GM23338 (cell line): ENCODE data around the gene TBC1D19. TPM values are rescaled to one million over a fixed set of nuclear protein-coding genes. Genes with fewer than 3 reads are reported as not detected.
A peak's percentile ranks its signal among the peaks of the same experiment; 100 is the strongest.

Source experiments
- ATAC-seq: fragments of 200-7000 bp; cut with Tn5 transposase; 3 replicates; pipeline ENCODE4 v1.9.1; 2020
- DNase-seq: peaks from one replicate; pipeline ENCODE4 v3.0.0-alpha.2; 2015; ENCODE audit warnings: low spot score
- H2AFZ ChIP-seq: fragments of 200-600 bp; sonication (generic); 2 replicates; pipeline ENCODE4 v1.8.0; 2016; ENCODE audit warnings: antibody characterized with exemption, mild to moderate bottlenecking, moderate library complexity
- H3F3A ChIP-seq: fragments of 200-600 bp; sonication (generic); replicated peaks from 2 replicates; pipeline ENCODE4 v1.8.0; 2017; ENCODE audit warnings: antibody characterized with exemption, mixed run types, low read depth
- H3K27ac ChIP-seq: fragments of 200-600 bp; sonication (generic); 2 replicates; pipeline ENCODE4 v1.6.1; 2016; ENCODE audit warnings: low read depth
- H3K27me3 ChIP-seq: fragments of 200-600 bp; sonication (generic); 2 replicates; pipeline ENCODE4 v1.8.0; 2016; ENCODE audit warnings: mild to moderate bottlenecking, mixed run types, moderate library complexity; ENCODE audit not compliant: insufficient read depth
- H3K36me3 ChIP-seq: fragments of 200-600 bp; sonication (generic); 2 replicates; pipeline ENCODE4 v1.8.0; 2016; ENCODE audit warnings: mild to moderate bottlenecking; ENCODE audit not compliant: insufficient read depth
- H3K4me1 ChIP-seq: fragments of 200-600 bp; sonication (generic); 2 replicates; pipeline ENCODE4 v1.8.0; 2016; ENCODE audit warnings: mild to moderate bottlenecking, moderate library complexity; ENCODE audit not compliant: insufficient read depth
- H3K4me2 ChIP-seq: fragments of 200-600 bp; sonication (generic); 2 replicates; pipeline ENCODE4 v1.7.1; 2017; ENCODE audit warnings: mixed run types
- H3K4me3 ChIP-seq: fragments of 200-600 bp; sonication (generic); 2 replicates; pipeline ENCODE4 v1.6.1; 2016; ENCODE audit warnings: mixed run types
- H3K79me2 ChIP-seq: fragments of 200-600 bp; sonication (generic); replicated peaks from 2 replicates; pipeline ENCODE4 v1.8.0; 2017; ENCODE audit warnings: mild to moderate bottlenecking; ENCODE audit not compliant: insufficient read depth
- H3K9me2 ChIP-seq: fragments of 200-600 bp; sonication (generic); 2 replicates; pipeline ENCODE4 v1.8.0; 2017; ENCODE audit not compliant: insufficient read depth
- H4K20me1 ChIP-seq: fragments of 200-600 bp; sonication (generic); replicated peaks from 2 replicates; pipeline ENCODE4 v1.8.0; 2017; ENCODE audit warnings: mild to moderate bottlenecking; ENCODE audit not compliant: insufficient read depth
- H3K27ac Mint-ChIP-seq: 2 replicates; pipeline ENCODE4 v1.8.0; 2020; ENCODE audit warnings: inconsistent platforms, mild to moderate bottlenecking, moderate library complexity, mixed read lengths
- H3K27me3 Mint-ChIP-seq: 3 replicates; pipeline ENCODE4 v1.8.0; 2022; ENCODE audit warnings: low read depth, mild to moderate bottlenecking, moderate library complexity, mixed read lengths, inconsistent platforms; ENCODE audit not compliant: insufficient read depth, poor library complexity
- H3K36me3 Mint-ChIP-seq: 3 replicates; pipeline ENCODE4 v1.8.0; 2021; ENCODE audit warnings: low read depth, mild to moderate bottlenecking, inconsistent platforms, moderate library complexity, mixed read lengths
- H3K4me1 Mint-ChIP-seq: 3 replicates; pipeline ENCODE4 v1.8.0; 2020; ENCODE audit warnings: mild to moderate bottlenecking, inconsistent platforms, mixed read lengths
- H3K4me3 Mint-ChIP-seq: 3 replicates; pipeline ENCODE4 v1.8.0; 2021; ENCODE audit warnings: moderate library complexity, mild to moderate bottlenecking, inconsistent platforms, mixed read lengths
- H3K9me3 Mint-ChIP-seq: 3 replicates; pipeline ENCODE4 v1.8.0; 2020; ENCODE audit warnings: moderate library complexity, mild to moderate bottlenecking, inconsistent platforms, mixed read lengths
- CREB1 ChIP-seq: fragments of 250-450 bp; sonication (Bioruptor Pico); IDR thresholded peaks from 2 replicates; pipeline ENCODE4 v1.5.0; 2020; ENCODE audit warnings: low read depth, mild to moderate bottlenecking, moderate library complexity
- ETS1 ChIP-seq: IDR thresholded peaks from 2 replicates; pipeline ENCODE4 v1.6.1; 2016; ENCODE audit warnings: antibody characterized with exemption
- EZH2 ChIP-seq: fragments of 200-600 bp; sonication (generic); IDR thresholded peaks from one replicate; pipeline ENCODE4 v1.8.0; 2017; ENCODE audit warnings: antibody characterized with exemption, mild to moderate bottlenecking, low read depth; ENCODE audit not compliant: unreplicated experiment
- EZH2phosphoT487 ChIP-seq: fragments of 200-600 bp; sonication (generic); IDR thresholded peaks from one replicate; pipeline ENCODE4 v1.8.1; 2018; ENCODE audit warnings: antibody characterized with exemption; ENCODE audit not compliant: unreplicated experiment
- JUNB ChIP-seq: IDR thresholded peaks from one replicate; pipeline ENCODE4 v1.6.1; 2016; ENCODE audit warnings: antibody characterized with exemption; ENCODE audit not compliant: unreplicated experiment
- NANOG ChIP-seq: IDR thresholded peaks from 2 replicates; pipeline ENCODE4 v1.6.1; 2016; ENCODE audit warnings: antibody characterized with exemption, borderline replicate concordance
- POLR2AphosphoS5 ChIP-seq: IDR thresholded peaks from 2 replicates; pipeline ENCODE4 v1.6.1; 2016; ENCODE audit warnings: antibody characterized with exemption, low read depth
- STAT1 ChIP-seq: IDR thresholded peaks from one replicate; pipeline ENCODE4 v1.6.1; 2016; ENCODE audit warnings: antibody characterized with exemption; ENCODE audit not compliant: unreplicated experiment
- ZNF114 ChIP-seq: fragments of 250-450 bp; sonication (Bioruptor Pico); IDR thresholded peaks from 2 replicates; pipeline ENCODE4 v1.5.0; 2020; ENCODE audit warnings: mild to moderate bottlenecking, moderate library complexity
- ZNF331 ChIP-seq: fragments of 250-450 bp; sonication (Bioruptor Pico); IDR thresholded peaks from 2 replicates; pipeline ENCODE4 v1.5.0; 2020; ENCODE audit warnings: low read depth, mild to moderate bottlenecking, moderate library complexity
- ZNF462 ChIP-seq: fragments of 250-450 bp; sonication (Bioruptor Pico); IDR thresholded peaks from 2 replicates; pipeline ENCODE4 v1.5.0; 2020; ENCODE audit warnings: mild to moderate bottlenecking, moderate library complexity
- polyA plus RNA-seq: library from polyadenylated mRNA; unstranded; fragments of >200 nt; fragmentation: Nextera tagmentation; extraction: Ambion mirVana; gene quantifications from 2 replicates; pipeline ENCODE4 v1.2.1, GENCODE V29; 2016
- total RNA-seq: library from RNA; depleted of rRNA; stranded (reverse); fragments of >200 nt; shearing (Covaris generic); gene quantifications from 2 replicates; pipeline ENCODE4 v1.2.3, GENCODE V29; 2014
- TF ChIP-seq, protein P1 (sequence below), 2 experiments: fragments of 200-600 bp in 1 of 2; sonication (generic) in 1 of 2; conservative IDR thresholded peaks; 2 replicates each; pipeline versions ENCODE4 v1.5.1 to v1.6.1; 2016 to 2017; ENCODE audit warnings: antibody characterized with exemption in 2 of 2, low read depth in 2 of 2, mild to moderate bottlenecking in 2 of 2, moderate library complexity in 1 of 2
- TF ChIP-seq, protein P2 (sequence below): IDR thresholded peaks from one replicate; pipeline ENCODE4 v1.6.1; 2018; ENCODE audit warnings: antibody characterized with exemption; ENCODE audit not compliant: unreplicated experiment

Gene TBC1D19
- total and polyA plus RNA-seq, 2 experiments from 2014 or later: 1.9 to 4.3 TPM

- DNase-seq (no peak), ATAC-seq (no peak)
- Mint-ChIP-seq H3K27me3 (no peaks in the 10 kb centered on the region), H3K36me3 (no peaks in the 10 kb centered on the region), H3K9me3 (no peaks in the 10 kb centered on the region), H3K4me3 (peak overlapping the region; percentile 94), H3K27ac (no peak overlapping the region), H3K4me1 (peaks cover 16% of the 10 kb centered on the region)
- TF ChIP-seq STAT1: no peak
- no peak for TF ChIP-seq ETS1
- TF ChIP-seq EZH2: no peak
- TF ChIP-seq, protein P1, sequence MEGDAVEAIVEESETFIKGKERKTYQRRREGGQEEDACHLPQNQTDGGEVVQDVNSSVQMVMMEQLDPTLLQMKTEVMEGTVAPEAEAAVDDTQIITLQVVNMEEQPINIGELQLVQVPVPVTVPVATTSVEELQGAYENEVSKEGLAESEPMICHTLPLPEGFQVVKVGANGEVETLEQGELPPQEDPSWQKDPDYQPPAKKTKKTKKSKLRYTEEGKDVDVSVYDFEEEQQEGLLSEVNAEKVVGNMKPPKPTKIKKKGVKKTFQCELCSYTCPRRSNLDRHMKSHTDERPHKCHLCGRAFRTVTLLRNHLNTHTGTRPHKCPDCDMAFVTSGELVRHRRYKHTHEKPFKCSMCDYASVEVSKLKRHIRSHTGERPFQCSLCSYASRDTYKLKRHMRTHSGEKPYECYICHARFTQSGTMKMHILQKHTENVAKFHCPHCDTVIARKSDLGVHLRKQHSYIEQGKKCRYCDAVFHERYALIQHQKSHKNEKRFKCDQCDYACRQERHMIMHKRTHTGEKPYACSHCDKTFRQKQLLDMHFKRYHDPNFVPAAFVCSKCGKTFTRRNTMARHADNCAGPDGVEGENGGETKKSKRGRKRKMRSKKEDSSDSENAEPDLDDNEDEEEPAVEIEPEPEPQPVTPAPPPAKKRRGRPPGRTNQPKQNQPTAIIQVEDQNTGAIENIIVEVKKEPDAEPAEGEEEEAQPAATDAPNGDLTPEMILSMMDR (conservative IDR thresholded peaks at IDR 0.05; ENCODE audit: low read depth in 2 of 2): no peak
- no peak for TF ChIP-seq JUNB
- no peak for TF ChIP-seq POLR2AphosphoS5
- no peak for TF ChIP-seq ZNF331 (CRISPR knock-in tag)
- TF ChIP-seq CREB1 (CRISPR knock-in tag): no peak
- no peak for TF ChIP-seq ZNF462 (CRISPR knock-in tag)
- TF ChIP-seq NANOG: no peak
- TF ChIP-seq ZNF114 (CRISPR knock-in tag): no peak
- TF ChIP-seq EZH2phosphoT487: no peak
- TF ChIP-seq, protein P2, sequence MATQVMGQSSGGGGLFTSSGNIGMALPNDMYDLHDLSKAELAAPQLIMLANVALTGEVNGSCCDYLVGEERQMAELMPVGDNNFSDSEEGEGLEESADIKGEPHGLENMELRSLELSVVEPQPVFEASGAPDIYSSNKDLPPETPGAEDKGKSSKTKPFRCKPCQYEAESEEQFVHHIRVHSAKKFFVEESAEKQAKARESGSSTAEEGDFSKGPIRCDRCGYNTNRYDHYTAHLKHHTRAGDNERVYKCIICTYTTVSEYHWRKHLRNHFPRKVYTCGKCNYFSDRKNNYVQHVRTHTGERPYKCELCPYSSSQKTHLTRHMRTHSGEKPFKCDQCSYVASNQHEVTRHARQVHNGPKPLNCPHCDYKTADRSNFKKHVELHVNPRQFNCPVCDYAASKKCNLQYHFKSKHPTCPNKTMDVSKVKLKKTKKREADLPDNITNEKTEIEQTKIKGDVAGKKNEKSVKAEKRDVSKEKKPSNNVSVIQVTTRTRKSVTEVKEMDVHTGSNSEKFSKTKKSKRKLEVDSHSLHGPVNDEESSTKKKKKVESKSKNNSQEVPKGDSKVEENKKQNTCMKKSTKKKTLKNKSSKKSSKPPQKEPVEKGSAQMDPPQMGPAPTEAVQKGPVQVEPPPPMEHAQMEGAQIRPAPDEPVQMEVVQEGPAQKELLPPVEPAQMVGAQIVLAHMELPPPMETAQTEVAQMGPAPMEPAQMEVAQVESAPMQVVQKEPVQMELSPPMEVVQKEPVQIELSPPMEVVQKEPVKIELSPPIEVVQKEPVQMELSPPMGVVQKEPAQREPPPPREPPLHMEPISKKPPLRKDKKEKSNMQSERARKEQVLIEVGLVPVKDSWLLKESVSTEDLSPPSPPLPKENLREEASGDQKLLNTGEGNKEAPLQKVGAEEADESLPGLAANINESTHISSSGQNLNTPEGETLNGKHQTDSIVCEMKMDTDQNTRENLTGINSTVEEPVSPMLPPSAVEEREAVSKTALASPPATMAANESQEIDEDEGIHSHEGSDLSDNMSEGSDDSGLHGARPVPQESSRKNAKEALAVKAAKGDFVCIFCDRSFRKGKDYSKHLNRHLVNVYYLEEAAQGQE: no peak
- H3K9me2 ChIP-seq: no peaks in the 10 kb centered on the region
- H3K36me3 ChIP-seq: no peaks in the 10 kb centered on the region
- H3K27me3 ChIP-seq: no peaks in the 10 kb centered on the region
- H3K4me2 ChIP-seq: peak overlapping the region; percentile 76
- H2AFZ ChIP-seq: peak overlapping the region; percentile 95
- H3F3A ChIP-seq: no peaks in the 10 kb centered on the region
- H3K79me2 ChIP-seq: no peaks in the 10 kb centered on the region
- H3K4me1 ChIP-seq: peaks cover 6% of the 10 kb centered on the region
- no peak overlapping the region for H3K27ac ChIP-seq
- H3K4me3 ChIP-seq: peak overlapping the region; percentile 87
- H4K20me1 ChIP-seq: no peaks in the 10 kb centered on the region
These were observed 841 bp downstream of the TBC1D19 start for GRCh38 chr4:26584725-26585124.
